Eye (tissue), 1 donor: ENCODE results near the gene FRMD1.
A peak's percentile ranks its signal among the peaks of the same experiment; 100 is the strongest.

ENCODE experiments used
- DNase-seq: peaks from one replicate; pipeline ENCODE4 v3.0.0-alpha.2; 2015

FRMD1 gene

DNA sequence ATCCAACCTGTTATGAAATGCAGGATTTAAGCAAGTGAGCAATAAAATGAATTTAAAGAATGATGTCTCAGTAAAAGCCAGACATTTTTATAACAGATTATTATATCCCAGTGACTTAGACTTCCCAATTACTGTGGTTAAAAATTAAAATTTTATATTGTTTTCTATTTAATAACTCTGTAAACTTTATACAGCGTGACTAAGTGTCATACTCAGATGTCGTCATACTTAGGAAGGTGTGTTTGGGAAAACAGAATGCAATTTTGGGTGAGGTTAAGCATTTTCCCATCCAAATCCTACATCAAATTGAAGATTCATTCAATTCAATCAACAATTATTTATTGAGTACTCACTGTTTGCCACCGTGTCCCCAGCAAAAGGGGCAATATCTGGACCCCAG, 31.4 kb upstream of the FRMD1 start:
- no peak for DNase-seq

DNA sequence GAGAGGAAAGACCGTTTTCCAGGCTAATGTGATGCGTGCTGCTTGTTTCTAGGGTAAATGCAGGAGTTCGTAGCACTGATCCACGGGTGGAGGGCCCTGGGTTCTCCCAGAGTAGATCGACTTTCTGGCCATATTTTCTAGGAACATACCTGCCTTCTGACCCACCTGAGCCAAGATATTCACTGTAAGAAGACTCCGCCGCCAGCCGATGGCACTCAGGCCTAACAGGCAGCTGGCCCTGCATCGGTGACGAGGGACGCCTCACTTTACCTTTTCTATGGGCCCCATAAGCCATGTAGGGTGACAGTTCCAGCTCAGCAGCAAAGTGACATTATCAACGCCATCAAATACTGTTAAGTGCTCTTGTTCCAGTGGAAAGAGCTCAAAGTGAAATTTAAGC, 30.2 kb upstream of the FRMD1 start:
- DNase-seq = no peak

- no peak for DNase-seq
These were observed 28.4 kb upstream of the FRMD1 start for GRCh38 chr6:168107191-168107983.

DNA sequence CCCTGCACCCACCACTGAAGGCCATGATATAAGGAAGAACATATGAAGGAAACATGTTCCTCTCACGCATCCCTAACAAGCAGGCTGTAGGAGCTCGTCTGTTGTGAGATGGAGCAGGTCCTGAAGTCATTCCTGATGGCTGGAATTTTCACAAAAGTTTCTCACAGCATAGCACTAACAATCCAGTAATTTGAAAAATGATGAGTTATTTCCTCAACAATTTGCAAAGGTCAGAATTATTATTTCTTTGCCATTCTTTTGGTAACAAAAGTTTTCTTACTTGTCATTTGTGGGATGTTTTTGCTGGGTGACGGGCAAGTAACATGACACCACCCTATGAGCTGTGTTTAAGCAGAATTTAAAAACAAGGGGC, 27.6 kb upstream of the FRMD1 start:
- no peak for DNase-seq

- DNase-seq = no peak
These were observed 27.0 kb upstream of the FRMD1 start for GRCh38 chr6:168105813-168106632.

DNA sequence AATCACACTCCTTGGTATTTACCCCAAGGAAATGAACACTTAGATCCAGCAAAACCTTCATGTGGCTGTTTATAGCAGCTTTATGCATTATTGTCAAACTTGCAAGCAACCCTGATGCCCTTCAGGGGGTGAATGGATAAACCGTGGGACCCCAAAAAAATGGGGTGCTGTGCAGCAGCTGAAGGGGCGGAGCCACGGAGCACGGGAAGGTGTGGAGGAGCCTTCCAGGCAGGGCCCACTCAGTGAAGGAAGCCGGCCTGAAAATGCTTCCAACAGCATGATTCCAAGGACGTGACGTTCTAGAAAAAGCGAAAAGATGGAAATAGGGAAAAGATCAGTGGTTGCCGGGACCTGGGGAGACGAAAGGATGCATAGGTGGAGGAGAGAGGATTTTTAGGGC, 25.6 kb upstream of the FRMD1 start:
- DNase-seq = no peak

DNA sequence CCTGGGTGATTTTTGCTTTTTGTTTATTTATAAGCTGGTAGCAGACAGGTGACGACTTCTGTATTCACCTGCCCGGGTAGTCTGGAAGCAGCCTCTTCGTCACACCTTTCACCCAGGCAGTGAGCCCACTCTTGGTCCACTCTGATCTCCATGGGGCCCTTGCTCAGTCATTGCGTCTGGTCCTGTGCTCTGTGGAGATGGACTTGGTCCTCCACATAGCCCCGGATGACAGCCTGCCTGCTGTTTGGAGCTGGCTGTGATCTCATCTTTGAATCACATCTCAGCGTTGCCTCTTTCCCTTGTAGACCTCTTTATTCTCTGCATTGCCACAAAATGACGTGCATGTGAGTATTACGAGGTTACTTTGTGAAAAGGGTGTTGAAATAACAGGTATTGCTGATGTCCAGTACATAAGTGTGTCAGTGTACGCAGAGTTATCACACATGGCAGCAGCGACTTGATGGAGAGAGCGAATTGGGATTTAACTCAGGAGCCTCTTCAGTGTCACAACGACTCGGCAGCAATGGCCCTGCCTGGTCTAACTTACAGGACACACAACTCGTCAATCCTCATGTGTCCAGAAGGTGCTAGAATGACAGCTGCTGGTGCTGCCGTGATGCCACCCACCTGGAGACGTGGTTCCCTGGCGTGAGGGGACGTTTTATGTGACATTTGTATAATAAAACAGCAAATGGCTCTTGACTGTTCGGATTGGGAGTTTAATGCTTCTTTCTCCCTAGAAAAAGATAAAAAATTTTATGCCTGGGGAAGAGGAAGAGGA, 24.2 kb upstream of the FRMD1 start:
- no peak for DNase-seq

DNA sequence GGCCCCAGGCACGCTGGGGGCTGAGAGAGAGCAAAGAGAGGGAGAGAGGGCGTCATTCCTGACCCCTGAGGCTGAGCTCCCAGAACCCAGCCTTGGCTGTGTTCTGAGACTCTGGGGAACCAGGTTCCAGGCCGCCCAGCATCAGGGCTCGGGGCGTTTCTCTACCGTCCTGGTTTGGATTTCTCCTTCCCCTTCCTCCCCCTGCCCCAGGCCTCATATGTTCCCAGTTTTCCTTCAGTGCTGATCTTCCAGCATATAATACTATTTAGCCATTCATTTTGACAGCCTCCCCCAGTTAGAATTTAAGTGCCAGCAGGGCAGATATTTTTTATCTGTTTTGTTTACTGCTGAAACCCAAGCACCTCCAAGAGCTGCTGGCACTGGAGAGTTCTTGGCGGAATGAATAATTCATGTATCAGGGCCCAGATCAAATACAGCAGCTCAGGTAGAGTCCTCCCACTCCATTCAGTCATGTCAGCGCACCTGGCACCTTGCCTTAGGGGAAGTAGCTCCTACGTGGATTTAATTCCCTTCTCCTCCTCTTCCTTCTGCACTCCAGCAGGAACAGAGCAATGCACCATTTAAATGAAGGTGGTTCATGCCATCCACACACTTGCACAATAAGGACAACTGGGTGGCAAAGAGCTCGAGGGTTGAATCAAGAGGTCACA, 23.4 kb upstream of the FRMD1 start:
- DNase-seq = no peak

- peak; percentile 43 for DNase-seq
These were observed 22.7 kb upstream of the FRMD1 start for GRCh38 chr6:168101590-168102314.

DNA sequence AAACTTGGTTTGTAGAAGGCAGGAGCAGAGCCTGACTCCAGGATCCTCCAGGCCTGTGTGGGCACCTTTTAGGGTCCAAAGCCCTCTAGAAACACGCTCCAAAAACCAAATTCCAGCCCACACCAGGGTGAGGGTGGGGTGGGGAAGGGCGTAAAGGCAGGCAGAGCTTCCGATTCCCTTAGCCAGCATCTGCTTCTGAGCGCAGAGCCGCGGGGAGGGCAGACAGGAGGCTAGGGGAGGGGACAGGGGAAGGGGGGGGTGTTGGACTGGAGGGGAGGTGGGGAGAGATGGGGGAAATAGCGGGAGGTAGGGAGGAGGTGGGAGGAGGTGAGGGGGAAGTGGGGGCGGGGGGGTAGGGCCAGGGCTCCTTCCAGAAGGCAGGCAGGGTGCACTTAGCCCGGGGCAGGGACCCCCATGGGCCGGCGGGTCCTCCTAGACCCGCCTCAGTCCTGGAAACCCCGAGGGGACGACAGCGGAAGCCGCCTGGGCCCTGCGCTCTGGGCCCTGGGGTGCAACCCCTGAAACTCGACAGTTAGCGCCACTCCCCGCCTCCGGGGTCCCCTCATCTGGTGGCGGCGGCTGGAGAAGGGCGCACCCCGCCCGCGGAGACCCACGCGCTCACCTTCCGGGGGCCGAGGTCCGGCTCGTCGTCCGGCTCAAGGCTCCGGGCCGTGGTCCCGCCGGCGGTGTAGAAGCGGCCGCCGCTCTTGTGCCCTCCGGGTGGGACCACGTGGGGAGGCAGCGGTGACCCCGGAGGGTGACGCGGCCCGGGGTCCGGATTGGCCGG, 22.0 kb upstream of the FRMD1 start:
- DNase-seq = no peak

- no peak for DNase-seq
These were observed 21.2 kb upstream of the FRMD1 start for GRCh38 chr6:168100011-168100802.

GRCh38 chr6:168099201-168100010, 20.4 kb upstream of the FRMD1 start:
- no peak for DNase-seq

DNA sequence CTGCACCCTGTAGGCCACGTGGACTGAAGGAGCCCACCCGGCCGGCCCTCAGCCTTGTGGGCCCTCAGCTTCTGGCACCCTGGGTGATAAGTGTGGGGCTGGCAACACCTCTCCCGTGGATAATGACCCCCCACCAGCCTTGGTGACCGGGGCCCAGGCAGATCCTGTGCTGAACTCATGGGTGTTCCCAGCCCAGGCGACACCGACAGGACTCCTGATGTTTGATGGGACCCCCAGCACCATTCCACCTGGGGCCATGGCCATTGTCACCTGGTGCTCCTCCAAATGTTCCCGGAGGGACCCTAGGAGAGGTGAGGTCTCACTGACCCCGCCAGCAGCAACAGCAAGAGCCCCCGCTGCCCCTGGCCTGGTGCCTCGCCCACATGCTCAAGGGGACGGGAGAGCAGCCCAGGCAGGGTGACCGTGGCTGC, 19.4 kb upstream of the FRMD1 start:
- DNase-seq = no peak

GRCh38 chr6:168097621-168098430, 18.8 kb upstream of the FRMD1 start:
- no peak for DNase-seq

GRCh38 chr6:168097221-168097620, 18.2 kb upstream of the FRMD1 start:
- no peak for DNase-seq

DNA sequence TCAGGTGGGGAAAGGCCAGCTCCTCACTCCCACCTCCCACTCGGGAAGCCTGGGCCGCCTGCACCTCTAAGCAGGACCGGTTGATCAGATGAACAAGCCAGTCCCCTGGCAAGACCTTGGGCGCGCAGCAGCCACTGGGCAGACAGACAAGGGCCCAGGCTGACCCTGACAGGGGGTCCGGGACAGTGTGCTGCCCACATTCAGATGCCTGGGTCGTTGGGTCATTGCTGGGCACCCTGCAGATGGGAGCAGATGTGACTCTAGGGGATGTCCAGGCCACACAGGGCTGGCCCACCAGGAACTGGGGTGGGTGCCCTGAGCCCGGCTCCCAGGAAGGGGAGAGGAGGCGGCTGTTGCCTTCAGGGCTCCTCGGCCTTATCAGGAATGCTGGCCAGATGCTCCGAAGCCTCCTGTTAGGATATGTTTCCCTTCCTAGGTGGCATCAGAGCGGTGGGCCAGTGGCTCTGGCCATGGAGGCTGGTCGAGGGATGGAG, 17.3 kb upstream of the FRMD1 start:
- no peak for DNase-seq

GRCh38 chr6:168095716-168096250, 16.8 kb upstream of the FRMD1 start:
- no peak for DNase-seq

DNA sequence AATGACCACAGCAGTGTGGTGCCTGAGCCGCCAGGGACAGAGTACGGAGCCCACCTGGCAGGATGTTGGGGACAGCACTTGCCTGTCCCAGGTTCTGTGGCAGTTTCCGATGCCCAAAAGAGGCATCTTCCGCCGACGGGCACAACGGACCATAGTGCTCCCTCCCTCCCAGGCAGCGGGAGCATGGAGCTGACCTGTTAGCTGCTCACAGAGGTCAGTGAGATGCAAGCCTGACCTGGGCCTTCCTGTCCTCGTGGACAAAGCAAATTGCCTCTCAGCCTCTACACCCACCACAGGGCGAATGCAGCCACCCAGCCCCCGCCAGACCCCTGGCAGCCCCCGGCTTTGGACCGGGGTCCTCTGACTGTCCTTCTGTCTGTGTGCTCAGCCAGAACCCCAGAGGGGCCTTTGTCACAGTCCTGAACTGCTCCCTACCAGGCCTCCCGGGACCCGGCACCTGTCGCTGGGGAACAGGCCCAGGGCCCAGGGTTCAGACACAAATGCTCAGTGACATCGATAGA, 16.2 kb upstream of the FRMD1 start:
- DNase-seq = no peak
